ENCODE measurements around the gene CAMSAP1. TPM values are rescaled to one million over a fixed set of nuclear protein-coding genes. Genes with fewer than 3 reads are reported as not detected.

CAMSAP1 gene
- total and polyA plus RNA-seq, 3 donors from 2014 or later, result 44.1 to 102 (median 93.7) TPM

DNA sequence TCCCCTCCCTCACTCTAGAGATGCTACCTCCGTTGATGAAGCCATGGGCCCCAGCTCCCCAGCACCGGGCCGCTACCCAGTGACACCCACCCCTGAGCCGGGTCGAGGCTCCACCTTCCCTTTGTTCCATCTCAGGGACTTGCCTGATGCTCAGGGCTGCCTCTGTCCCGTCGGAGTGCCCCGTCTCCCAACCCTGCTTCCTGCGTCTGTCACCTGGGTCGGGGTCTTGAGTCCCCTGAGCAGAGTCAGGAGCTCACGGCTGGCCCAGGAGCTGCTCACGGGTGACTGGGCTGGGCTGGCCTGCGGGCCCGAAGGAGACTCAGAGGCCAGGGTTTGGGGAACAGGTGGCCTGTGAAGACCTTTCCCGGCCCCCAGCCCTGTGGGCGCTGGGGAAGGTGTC, 120.0 kb downstream of the CAMSAP1 start:
- Histone ChIP-seq H3K4me1 (no peaks in the 10 kb centered on the region), H3K27ac (no peak overlapping the region), H3K36me3 (ENCODE audit: low read depth, missing control alignments) (no peaks in the 10 kb centered on the region), H3K27me3 (no peaks in the 10 kb centered on the region), H3K4me3 (no peak overlapping the region), H3K9me3 (no peaks in the 10 kb centered on the region)
- DNase-seq, result no peak
- WGBS, 2 donors, result 89 to 97% methylated on average over 11 to 12 of the region's 16 CpGs
- intact Hi-C loops (cut with DNase I; ENCODE audit: low total_unique reads), result no loop called here
- no peak for TF ChIP-seq POLR2A (IDR thresholded peaks at IDR 0.05)

DNA sequence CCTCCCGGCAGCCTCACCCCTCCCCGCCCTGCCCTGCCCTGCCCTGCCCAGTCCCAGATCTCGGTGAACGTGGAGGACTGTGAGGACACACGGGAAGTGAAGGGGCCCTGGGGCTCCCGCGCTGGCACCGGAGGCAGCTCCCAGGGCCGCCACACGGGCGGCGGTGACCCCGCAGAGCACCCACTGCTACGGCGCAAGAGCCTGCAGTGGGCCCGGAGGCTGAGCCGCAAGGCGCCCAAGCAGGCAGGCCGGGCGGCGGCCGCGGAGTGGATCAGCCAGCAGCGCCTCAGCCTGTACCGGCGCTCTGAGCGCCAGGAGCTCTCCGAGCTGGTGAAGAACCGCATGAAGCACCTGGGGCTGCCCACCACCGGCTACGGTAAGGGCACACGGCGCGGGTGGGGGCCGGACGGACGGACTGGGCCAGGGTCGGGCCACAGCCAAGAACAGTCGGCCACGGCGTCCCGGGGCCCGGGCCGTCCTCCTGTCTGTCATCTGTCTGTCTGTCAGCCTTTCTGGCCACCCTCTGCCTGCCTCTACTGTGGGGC, 121.1 kb downstream of the CAMSAP1 start:
- DNase-seq, result no peak
- H3K27me3 ChIP-seq, result no peaks in the 10 kb centered on the region
- 80 to 95% methylated on average over 1 to 44 of the region's 44 CpGs for WGBS, 2 donors
- H3K4me1 ChIP-seq, result no peaks in the 10 kb centered on the region
- no peak overlapping the region for H3K4me3 ChIP-seq
- H3K9me3 ChIP-seq, result no peaks in the 10 kb centered on the region
- H3K36me3 ChIP-seq (ENCODE audit: low read depth, missing control alignments), result no peaks in the 10 kb centered on the region
- TF ChIP-seq, protein P1, sequence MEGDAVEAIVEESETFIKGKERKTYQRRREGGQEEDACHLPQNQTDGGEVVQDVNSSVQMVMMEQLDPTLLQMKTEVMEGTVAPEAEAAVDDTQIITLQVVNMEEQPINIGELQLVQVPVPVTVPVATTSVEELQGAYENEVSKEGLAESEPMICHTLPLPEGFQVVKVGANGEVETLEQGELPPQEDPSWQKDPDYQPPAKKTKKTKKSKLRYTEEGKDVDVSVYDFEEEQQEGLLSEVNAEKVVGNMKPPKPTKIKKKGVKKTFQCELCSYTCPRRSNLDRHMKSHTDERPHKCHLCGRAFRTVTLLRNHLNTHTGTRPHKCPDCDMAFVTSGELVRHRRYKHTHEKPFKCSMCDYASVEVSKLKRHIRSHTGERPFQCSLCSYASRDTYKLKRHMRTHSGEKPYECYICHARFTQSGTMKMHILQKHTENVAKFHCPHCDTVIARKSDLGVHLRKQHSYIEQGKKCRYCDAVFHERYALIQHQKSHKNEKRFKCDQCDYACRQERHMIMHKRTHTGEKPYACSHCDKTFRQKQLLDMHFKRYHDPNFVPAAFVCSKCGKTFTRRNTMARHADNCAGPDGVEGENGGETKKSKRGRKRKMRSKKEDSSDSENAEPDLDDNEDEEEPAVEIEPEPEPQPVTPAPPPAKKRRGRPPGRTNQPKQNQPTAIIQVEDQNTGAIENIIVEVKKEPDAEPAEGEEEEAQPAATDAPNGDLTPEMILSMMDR (IDR thresholded peaks at IDR 0.05), result no peak
- no peak for TF ChIP-seq POLR2A (IDR thresholded peaks at IDR 0.05)
- no peak overlapping the region for H3K27ac ChIP-seq
- intact Hi-C loops (cut with DNase I; ENCODE audit: low total_unique reads), result no loop called here

DNA sequence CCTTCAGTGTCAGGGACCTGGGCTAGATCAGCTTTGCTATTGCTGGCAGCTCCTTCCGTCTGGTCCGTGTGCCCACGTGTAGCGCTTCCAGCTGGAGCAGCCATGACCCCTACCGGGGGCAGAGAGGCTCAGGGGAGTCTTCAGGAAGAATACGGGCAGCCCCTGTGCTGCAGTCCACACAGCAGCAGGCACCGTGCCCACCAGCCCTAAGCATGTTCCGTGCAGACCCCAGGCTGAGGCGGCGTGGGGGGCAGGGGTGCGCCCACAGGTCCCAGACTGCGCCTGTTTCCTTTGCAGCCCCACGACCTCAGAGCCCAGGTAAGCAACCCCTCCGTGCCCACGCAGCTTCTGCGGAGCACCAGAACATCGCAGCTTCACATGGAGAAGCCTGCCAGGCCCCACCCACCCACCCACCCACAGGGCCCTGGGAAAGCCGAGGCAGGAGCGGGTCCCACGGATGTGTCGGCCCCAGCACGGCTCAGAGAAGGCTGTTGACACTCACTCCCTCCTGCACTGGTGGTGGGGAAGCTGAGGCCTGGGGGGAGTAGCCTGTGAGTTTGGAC, 122.3 kb downstream of the CAMSAP1 start:
- no peak for DNase-seq
- Histone ChIP-seq H3K4me1 (no peaks in the 10 kb centered on the region), H3K36me3 (ENCODE audit: low read depth, missing control alignments) (no peaks in the 10 kb centered on the region), H3K27me3 (no peaks in the 10 kb centered on the region), H3K9me3 (no peaks in the 10 kb centered on the region), H3K4me3 (no peak overlapping the region), H3K27ac (no peak overlapping the region)
- 84 to 87% methylated on average over 11 to 21 of the region's 22 CpGs for WGBS, 2 donors
- intact Hi-C loops (cut with DNase I; ENCODE audit: low total_unique reads), result no loop called here
- no peak for TF ChIP-seq POLR2A (IDR thresholded peaks at IDR 0.05)
- TF ChIP-seq, protein P1 (IDR thresholded peaks at IDR 0.05), result no peak

DNA sequence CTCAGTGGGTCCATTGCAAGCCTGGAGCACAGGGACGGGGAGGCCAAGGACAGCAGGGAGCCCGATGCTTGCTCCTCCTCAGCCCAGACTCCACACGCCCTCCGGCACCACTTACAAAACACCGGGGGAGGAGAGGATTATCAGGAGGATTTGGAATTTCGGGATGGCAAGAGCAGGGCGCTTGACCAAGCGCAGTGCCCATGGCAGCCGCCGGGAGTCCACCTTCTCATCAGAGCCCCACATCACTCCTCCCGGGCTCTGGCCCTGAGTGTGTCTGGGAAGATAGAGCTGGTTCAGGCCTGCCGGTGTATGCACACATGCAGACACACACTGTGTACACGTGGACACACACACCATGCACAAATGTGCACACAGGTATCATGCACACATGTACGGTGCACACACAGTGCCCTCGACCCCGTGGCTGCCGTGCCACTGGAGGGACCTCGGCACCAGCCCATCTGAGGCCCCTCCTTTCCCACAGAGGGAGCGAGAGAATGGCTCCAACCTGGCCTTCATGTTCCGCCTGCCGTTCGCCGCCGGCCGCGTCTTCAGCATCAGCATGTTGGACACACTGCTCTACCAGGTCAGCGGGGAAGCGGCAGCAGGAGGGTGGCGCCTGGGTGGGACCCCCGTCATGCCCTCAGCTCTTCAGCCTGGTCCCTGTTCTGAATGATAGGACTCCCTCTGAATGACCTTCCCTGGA, 123.7 kb downstream of the CAMSAP1 start:
- DNase-seq, result no peak
- Histone ChIP-seq H3K27ac (no peak overlapping the region), H3K27me3 (no peaks in the 10 kb centered on the region), H3K4me1 (no peaks in the 10 kb centered on the region), H3K9me3 (no peaks in the 10 kb centered on the region), H3K4me3 (no peak overlapping the region), H3K36me3 (ENCODE audit: low read depth, missing control alignments) (no peaks in the 10 kb centered on the region)
- WGBS, 2 donors, result 90 to 91% methylated on average over 24 to 30 of the region's 30 CpGs
- intact Hi-C loops (cut with DNase I; ENCODE audit: low total_unique reads), result no loop called here
- no peak for TF ChIP-seq POLR2A (IDR thresholded peaks at IDR 0.05)
- TF ChIP-seq, protein P1 (IDR thresholded peaks at IDR 0.05), result no peak

DNA sequence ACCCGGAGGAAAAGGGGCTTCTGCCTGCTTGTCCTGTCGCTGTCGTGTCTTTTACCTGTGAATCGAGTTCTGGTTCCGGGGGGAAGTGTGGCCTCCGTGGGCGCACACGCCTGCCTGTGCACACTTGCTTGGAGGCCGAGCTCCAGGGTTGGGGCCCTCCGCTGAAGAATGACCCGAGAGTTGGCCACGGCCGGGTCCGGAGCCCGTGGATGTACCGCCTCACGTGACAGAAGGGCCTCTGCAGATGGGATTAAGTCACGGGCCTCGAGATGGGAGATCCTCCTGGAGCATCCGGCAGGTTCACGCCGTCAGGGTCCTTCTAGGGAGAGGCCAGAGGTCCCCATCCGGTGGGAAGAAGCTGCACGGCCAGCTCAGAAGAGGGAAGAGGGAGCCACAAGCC, 124.4 kb downstream of the CAMSAP1 start:
- no peak overlapping the region for H3K27ac ChIP-seq
- H3K4me3 ChIP-seq, result no peak overlapping the region
- no peaks in the 10 kb centered on the region for H3K9me3 ChIP-seq
- H3K36me3 ChIP-seq (ENCODE audit: low read depth, missing control alignments), result no peaks in the 10 kb centered on the region
- TF ChIP-seq, protein P1 (IDR thresholded peaks at IDR 0.05), result no peak
- no peak for TF ChIP-seq POLR2A (IDR thresholded peaks at IDR 0.05)
- no peaks in the 10 kb centered on the region for H3K4me1 ChIP-seq
- H3K27me3 ChIP-seq, result no peaks in the 10 kb centered on the region
- 92 to 95% methylated on average over 17 to 24 of the region's 24 CpGs for WGBS, 2 donors
- intact Hi-C loops (cut with DNase I; ENCODE audit: low total_unique reads), result no loop called here
- DNase-seq, result no peak
